Stimulated activated CD8-positive, alpha-beta memory T cell treated with anti-CD3 and anti-CD28 coated beads, Interleukin-2, amount 100 ng/mL, for 1 hour (primary cell): ENCODE measurements around the gene CD300C.
"Not testable (repeated sequence)": the region's sequence is repeated elsewhere in the genome, so short reads cannot be mapped to it uniquely, and the experiment has no call there.

ENCODE experiments used
- DNase-seq, 2 donors: peaks; one replicate each; pipeline ENCODE4 v3.0.0-alpha.2; 2020; ENCODE audit warnings: low read depth in 2 of 2

Gene CD300C

GRCh38 chr17:74532115-74532514, 13.8 kb downstream of the CD300C start:
- DNase-seq, result no peak

- no peak for DNase-seq
Measured at GRCh38 chr17:74531231-74531761, 14.6 kb downstream of the CD300C start, which contains the start of gene CD300LB. TSS of gene CD300LB (minus strand) at chr17:74531475. CDS start at chr17:74531350, 125 bp downstream.

- no peak for DNase-seq
Measured at GRCh38 chr17:74530831-74531150, 15.1 kb downstream of the CD300C start.

- DNase-seq, result no peak
Measured at GRCh38 chr17:74529243-74529642, 16.7 kb downstream of the CD300C start.

GRCh38 chr17:74528491-74529199, 17.3 kb downstream of the CD300C start:
- DNase-seq, result no peak

- no peak for DNase-seq
Measured at GRCh38 chr17:74527756-74528155, 18.2 kb downstream of the CD300C start.

- DNase-seq, result no peak
Measured at GRCh38 chr17:74527081-74527480, 18.8 kb downstream of the CD300C start.

GRCh38 chr17:74526681-74527080, 19.2 kb downstream of the CD300C start:
- no peak for DNase-seq

GRCh38 chr17:74525781-74526288, 20.1 kb downstream of the CD300C start:
- no peak for DNase-seq

- DNase-seq, result no peak
Measured at GRCh38 chr17:74525465-74525725, 20.5 kb downstream of the CD300C start.

- DNase-seq, result no peak
Measured at GRCh38 chr17:74524653-74525464, 21.1 kb downstream of the CD300C start.

GRCh38 chr17:74523308-74523707, 22.6 kb downstream of the CD300C start:
- no peak for DNase-seq

GRCh38 chr17:74522381-74523105, 23.4 kb downstream of the CD300C start:
- DNase-seq, result no peak

- no peak for DNase-seq
Measured at GRCh38 chr17:74521701-74522201, 24.2 kb downstream of the CD300C start.

- DNase-seq, result no peak
Measured at GRCh38 chr17:74520790-74521480, 25.0 kb downstream of the CD300C start.

GRCh38 chr17:74520016-74520434, 25.9 kb downstream of the CD300C start:
- no peak for DNase-seq

GRCh38 chr17:74518413-74518981, 27.4 kb downstream of the CD300C start:
- DNase-seq, result not testable (repeated sequence)

GRCh38 chr17:74516561-74517328, 29.2 kb downstream of the CD300C start:
- no peak for DNase-seq

GRCh38 chr17:74515941-74516340, 30.0 kb downstream of the CD300C start:
- DNase-seq, result no peak

GRCh38 chr17:74514632-74515334, 31.1 kb downstream of the CD300C start:
- no peak for DNase-seq
